ENCODE measurements around the gene ZGRF1. TPM values are rescaled to one million over a fixed set of nuclear protein-coding genes. Genes with fewer than 3 reads are reported as not detected.
"Not testable (repeated sequence)": the region's sequence is repeated elsewhere in the genome, so short reads cannot be mapped to it uniquely, and the experiment has no call there.

The ZGRF1 gene
- total and polyA plus RNA-seq, 4 donors: 1.3 to 14.9 (median 4.6) TPM

DNA sequence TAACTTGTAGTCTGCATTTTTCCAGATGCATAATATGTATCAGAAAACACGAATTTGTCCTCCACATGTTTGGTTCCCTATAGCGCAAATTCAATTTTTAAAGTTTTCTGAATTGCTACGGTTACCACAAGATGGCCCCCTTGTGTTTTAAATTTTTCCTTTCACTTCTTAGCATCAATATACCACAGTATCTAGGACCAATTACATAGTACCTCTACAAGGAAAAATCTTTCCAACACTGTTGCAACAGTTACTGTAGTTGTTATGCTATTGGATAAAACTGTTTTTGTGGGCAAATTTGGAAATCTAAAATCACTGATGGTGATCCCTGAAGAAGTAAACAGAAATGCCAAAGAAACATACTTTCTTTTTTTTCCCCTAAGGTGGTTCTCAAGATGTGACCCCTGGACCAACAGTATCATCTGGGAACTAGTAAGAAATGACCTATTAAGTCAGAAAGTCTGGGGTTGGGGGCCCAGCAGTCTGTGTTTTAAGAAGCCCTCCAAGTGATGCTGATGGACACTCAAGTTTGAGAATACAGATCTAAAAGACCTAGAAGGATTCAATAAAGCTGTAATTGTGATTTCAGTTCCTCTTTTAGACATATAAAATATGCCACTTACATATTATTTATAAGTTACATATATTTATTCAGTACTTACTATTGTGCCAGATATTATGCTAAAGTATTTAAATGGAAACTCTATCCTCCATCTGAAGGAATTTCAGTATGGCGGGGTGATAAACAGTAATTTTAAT, 3.1 kb downstream of the ZGRF1 start:
- TF ChIP-seq, protein P1, sequence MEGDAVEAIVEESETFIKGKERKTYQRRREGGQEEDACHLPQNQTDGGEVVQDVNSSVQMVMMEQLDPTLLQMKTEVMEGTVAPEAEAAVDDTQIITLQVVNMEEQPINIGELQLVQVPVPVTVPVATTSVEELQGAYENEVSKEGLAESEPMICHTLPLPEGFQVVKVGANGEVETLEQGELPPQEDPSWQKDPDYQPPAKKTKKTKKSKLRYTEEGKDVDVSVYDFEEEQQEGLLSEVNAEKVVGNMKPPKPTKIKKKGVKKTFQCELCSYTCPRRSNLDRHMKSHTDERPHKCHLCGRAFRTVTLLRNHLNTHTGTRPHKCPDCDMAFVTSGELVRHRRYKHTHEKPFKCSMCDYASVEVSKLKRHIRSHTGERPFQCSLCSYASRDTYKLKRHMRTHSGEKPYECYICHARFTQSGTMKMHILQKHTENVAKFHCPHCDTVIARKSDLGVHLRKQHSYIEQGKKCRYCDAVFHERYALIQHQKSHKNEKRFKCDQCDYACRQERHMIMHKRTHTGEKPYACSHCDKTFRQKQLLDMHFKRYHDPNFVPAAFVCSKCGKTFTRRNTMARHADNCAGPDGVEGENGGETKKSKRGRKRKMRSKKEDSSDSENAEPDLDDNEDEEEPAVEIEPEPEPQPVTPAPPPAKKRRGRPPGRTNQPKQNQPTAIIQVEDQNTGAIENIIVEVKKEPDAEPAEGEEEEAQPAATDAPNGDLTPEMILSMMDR (IDR thresholded peaks at IDR 0.05; ENCODE audit: control extremely low read depth, extremely low read depth): peak; percentile 15
- Histone ChIP-seq H3K27me3 (ENCODE audit: control insufficient read depth in 3 of 3, insufficient read depth in 3 of 3, low read length in 2 of 3) (no peaks in the 10 kb centered on the region), H3K9me3 (ENCODE audit: control insufficient read depth in 4 of 4, insufficient read depth in 3 of 4, low read length in 3 of 4) (no peaks in the 10 kb centered on the region), H3K9ac (ENCODE audit: insufficient read depth in 1 of 2, low read length in 2 of 2) (no peak overlapping the region), H3K27ac (ENCODE audit: low read depth in 1 of 2, low read length in 1 of 2) (no peak overlapping the region), H3K4me1 (ENCODE audit: control insufficient read depth in 5 of 5, insufficient read depth in 5 of 5, low read length in 5 of 5) (peaks cover 2 to 16% (median 8%) of the 10 kb centered on the region in 5 donors), H3K4me3 (no peak overlapping the region), H3K36me3 (ENCODE audit: control insufficient read depth in 4 of 4, insufficient read depth in 4 of 4, low read length in 4 of 4) (peaks cover 0 to 2% (median 0%) of the 10 kb centered on the region in 4 donors)
- DNase-seq (peak in 2 of 3 donors; percentile 65), ATAC-seq (ENCODE audit: insufficient read depth, low FRiP score) (no peak)
- WGBS, 2 donors: 37 to 41% methylated on average over 4 of the region's 4 CpGs

DNA sequence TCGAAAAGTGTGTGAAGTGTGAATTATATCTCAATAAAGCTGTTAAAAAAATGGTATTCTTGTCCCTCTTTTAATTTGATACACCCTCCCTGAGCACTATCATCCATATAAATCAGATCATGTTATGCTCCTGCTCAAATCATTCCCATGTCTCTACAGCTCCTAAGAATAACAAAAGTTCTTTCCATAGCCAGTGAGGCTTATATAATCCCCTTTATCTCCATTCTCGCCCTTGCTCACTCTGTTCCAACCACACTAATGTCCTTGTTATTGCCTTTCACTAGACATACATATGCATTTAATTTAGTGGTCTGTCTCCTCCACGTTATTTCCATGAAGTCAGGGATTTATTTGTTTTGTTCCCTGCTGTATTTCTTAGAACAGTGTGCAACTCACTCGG, 10.5 kb downstream of the ZGRF1 start:
- WGBS, 2 donors: 96% methylated on average over 4 of the region's 4 CpGs
- ATAC-seq (ENCODE audit: insufficient read depth, low FRiP score) (no peak), DNase-seq (no peak)
- no peaks in the 10 kb centered on the region for H3K4me1 ChIP-seq (ENCODE audit: control insufficient read depth in 5 of 5, insufficient read depth in 5 of 5, low read length in 5 of 5)
- no peaks in the 10 kb centered on the region for H3K9me3 ChIP-seq (ENCODE audit: control insufficient read depth in 4 of 4, insufficient read depth in 3 of 4, low read length in 3 of 4)
- no peak overlapping the region for H3K27ac ChIP-seq (ENCODE audit: low read depth in 1 of 2, low read length in 1 of 2)
- TF ChIP-seq, protein P1 (IDR thresholded peaks at IDR 0.05; ENCODE audit: control extremely low read depth, extremely low read depth): no peak
- no peak overlapping the region for H3K4me3 ChIP-seq
- H3K36me3 ChIP-seq (ENCODE audit: control insufficient read depth in 4 of 4, insufficient read depth in 4 of 4, low read length in 4 of 4): peaks cover 0 to 4% (median 0%) of the 10 kb centered on the region in 4 donors
- no peak overlapping the region for H3K9ac ChIP-seq (ENCODE audit: insufficient read depth in 1 of 2, low read length in 2 of 2)
- H3K27me3 ChIP-seq (ENCODE audit: control insufficient read depth in 3 of 3, insufficient read depth in 3 of 3, low read length in 2 of 3): no peaks in the 10 kb centered on the region

DNA sequence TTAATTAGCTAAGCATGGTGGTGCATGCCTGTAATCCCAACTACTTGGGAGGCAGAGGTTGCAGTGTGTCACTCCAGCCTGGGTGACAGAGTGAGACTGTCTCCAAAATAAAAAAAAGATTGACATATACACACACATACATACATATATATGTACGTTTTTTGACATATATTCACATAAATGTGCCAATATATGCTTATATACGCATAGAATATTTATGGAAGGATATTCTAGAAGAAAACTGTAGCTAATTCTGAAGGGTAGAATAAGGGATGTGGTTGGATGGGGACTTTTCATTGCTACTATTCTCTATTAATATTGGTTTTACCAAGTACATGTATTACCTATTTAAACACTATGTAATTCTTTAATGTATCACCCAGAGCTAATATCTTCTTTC, 19.7 kb downstream of the ZGRF1 start:
- DNase-seq: no peak
- no peak overlapping the region for H3K9ac ChIP-seq (ENCODE audit: insufficient read depth in 1 of 2, low read length in 2 of 2)
- no peaks in the 10 kb centered on the region for H3K27me3 ChIP-seq (ENCODE audit: control insufficient read depth in 3 of 3, insufficient read depth in 3 of 3, low read length in 2 of 3)
- no peaks in the 10 kb centered on the region for H3K4me1 ChIP-seq (ENCODE audit: control insufficient read depth in 5 of 5, insufficient read depth in 5 of 5, low read length in 5 of 5)
- no peaks in the 10 kb centered on the region for H3K9me3 ChIP-seq (ENCODE audit: control insufficient read depth in 4 of 4, insufficient read depth in 3 of 4, low read length in 3 of 4)
- WGBS, 2 donors: 97 to 99% methylated on average over 2 of the region's 2 CpGs
- no peak overlapping the region for H3K27ac ChIP-seq (ENCODE audit: low read depth in 1 of 2, low read length in 1 of 2)
- TF ChIP-seq, protein P1 (IDR thresholded peaks at IDR 0.05; ENCODE audit: control extremely low read depth, extremely low read depth): no peak
- no peak overlapping the region for H3K4me3 ChIP-seq
- H3K36me3 ChIP-seq (ENCODE audit: control insufficient read depth in 4 of 4, insufficient read depth in 4 of 4, low read length in 4 of 4): peaks cover 0 to 11% (median 6%) of the 10 kb centered on the region in 4 donors
- ATAC-seq (ENCODE audit: insufficient read depth, low FRiP score): no peak

DNA sequence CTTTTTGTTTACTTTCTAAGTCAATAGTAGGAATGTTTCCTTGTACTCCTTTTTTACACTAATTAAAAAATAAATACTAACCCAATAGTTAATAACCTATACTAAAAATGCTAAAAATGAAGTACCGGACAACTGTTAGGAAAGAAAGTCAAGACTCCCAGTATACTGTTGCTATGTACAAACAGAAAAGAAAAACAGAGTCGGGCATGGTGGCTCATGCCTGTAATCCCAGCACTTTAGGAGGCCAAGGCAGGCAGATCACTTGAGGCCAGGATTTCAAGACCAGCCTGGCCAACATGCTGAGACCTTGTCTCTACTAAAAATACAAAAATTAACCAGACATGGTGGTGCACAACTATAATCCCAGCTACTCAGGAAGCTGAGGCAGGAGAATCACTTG, 23.9 kb downstream of the ZGRF1 start:
- H3K4me1 ChIP-seq (ENCODE audit: control insufficient read depth in 5 of 5, insufficient read depth in 5 of 5, low read length in 5 of 5); DNase-seq; H3K36me3 ChIP-seq (ENCODE audit: control insufficient read depth in 4 of 4, insufficient read depth in 4 of 4, low read length in 4 of 4); H3K27ac ChIP-seq (ENCODE audit: low read depth in 1 of 2, low read length in 1 of 2); H3K9me3 ChIP-seq (ENCODE audit: control insufficient read depth in 4 of 4, insufficient read depth in 3 of 4, low read length in 3 of 4); H3K9ac ChIP-seq (ENCODE audit: insufficient read depth in 1 of 2, low read length in 2 of 2); ATAC-seq (ENCODE audit: insufficient read depth, low FRiP score); H3K4me3 ChIP-seq; H3K27me3 ChIP-seq (ENCODE audit: control insufficient read depth in 3 of 3, insufficient read depth in 3 of 3, low read length in 2 of 3): not testable (repeated sequence)
- WGBS, 2 donors: 84 to 97% methylated on average over 2 of the region's 2 CpGs
